NOMO-1 (cell line): ENCODE data around the gene NXN.
"Not testable (repeated sequence)": the region's sequence is repeated elsewhere in the genome, so short reads cannot be mapped to it uniquely, and the experiment has no call there.

Experiments
- DNase-seq, 2 experiments: peaks; one replicate each; lab custom pipeline; 2025; ENCODE audit not compliant: unreplicated experiment in 2 of 2; lab: John Stamatoyannopoulos, UW

The NXN gene

GRCh38 chr17:957856-958421 lies 21.6 kb downstream of the NXN start:
- DNase-seq, result no peak

DNA sequence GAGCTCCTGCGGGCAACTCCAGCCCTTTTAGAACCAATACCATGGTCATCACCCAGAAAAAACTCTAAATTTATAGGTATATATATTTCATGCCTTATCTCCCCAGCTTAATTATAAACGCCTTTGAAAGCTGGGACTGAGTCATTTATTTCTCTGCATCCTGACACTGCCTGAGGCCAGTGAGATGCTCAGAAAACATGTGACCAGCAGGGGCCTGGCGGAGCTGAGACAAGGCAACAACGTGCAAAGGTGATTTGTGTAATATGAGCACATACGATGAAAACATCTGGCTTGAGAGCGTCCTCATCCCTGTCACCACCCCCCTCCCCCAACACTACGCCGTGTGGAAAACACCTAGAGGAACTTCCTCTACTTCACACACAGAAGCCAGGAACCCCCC lies 22.7 kb downstream of the NXN start:
- no peak for DNase-seq

- no peak for DNase-seq
These were observed 25.0 kb downstream of the NXN start for GRCh38 chr17:954431-955164.

- DNase-seq, result no peak
These were observed 25.8 kb downstream of the NXN start for GRCh38 chr17:953767-954166.

DNA sequence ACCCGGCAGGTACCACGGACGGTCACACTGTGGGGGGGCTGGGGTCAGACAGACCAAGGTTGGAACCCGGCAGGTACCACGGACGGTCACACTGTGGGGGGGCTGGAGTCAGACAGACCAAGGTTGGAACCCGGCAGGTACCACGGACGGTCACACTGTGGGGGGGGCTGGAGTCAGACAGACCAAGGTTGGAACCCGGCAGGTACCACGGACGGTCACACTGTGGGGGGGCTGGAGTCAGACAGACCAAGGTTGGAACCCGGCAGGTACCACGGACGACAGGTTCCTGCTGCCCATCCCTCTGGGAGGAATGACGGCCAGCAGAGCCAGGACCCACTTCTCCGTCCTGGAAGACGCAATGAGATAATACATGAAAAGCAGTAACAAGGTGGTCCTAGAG lies 27.0 kb downstream of the NXN start:
- DNase-seq, result not testable (repeated sequence)

DNA sequence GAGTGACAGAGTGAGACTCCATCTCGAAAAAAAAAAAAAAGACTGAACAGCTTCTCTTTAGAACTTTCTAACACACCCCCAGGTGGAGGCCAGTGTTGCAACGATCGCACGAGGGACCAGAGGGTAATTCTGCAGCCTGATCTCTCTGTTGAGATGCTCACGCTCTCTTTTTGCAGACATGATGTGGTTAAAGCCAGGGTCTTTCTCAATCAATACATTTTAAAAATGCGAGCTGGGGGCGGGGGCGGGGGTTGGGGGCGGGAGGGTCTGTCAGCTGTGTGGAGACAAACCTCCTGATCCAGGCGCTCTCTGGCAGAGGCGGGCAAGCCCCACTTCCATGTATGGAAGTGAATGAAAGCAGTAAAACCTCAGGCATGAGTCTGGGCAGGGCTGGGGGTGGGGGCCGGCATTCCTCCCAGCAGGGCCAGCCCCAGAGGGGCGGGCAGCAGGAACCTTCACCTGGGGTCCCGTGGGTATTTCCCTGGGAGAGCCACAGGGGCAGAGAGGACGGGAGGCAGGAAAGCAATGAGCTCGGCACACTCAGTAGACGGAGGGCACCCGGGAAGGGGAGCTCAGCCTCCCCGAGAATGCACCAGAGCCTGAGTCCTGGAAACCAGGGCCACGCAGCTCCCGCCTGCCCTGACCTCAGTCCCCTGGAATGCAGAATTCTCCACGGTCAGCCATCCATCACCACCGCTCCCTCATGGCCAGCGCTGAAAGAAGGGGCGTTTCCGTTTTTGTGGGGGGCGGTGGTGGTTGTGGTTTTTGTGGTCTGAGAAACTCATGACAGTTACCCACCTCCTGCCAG lies 28.0 kb downstream of the NXN start:
- DNase-seq, result peak; percentile 9 to 62

DNA sequence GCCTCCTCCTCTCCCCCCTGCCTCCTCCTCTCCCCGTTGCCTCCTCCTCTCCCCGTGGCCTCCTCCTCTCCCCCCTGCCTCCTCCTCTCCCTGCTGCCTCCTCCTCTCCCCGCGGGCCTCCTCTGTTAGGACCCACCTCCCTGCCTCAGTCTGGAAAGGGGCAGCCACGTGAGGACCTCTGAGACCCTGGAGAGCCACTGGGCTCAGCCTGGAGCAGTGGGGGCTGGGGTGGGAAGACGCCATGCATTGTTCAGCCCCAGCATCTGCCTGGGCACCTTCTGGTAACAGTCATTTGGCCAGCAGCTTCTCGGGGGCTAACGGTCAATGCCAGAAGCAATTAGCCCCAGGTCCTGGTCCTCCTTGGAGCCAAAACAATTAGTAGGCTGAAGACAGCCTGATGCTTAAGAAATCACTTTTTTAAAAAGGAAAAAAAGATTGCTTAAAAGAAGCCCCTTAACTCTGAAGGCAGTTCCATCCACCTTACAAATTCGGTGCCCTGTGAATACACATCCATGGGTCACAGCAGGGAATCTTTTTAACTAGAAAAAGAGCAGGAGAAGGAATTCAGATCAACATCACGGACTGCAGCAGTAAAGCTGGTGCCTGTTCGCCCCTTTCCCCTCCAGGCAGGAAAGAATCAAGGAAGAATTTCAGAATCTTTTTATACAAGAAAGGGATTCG lies 29.8 kb downstream of the NXN start:
- DNase-seq, result no peak

DNA sequence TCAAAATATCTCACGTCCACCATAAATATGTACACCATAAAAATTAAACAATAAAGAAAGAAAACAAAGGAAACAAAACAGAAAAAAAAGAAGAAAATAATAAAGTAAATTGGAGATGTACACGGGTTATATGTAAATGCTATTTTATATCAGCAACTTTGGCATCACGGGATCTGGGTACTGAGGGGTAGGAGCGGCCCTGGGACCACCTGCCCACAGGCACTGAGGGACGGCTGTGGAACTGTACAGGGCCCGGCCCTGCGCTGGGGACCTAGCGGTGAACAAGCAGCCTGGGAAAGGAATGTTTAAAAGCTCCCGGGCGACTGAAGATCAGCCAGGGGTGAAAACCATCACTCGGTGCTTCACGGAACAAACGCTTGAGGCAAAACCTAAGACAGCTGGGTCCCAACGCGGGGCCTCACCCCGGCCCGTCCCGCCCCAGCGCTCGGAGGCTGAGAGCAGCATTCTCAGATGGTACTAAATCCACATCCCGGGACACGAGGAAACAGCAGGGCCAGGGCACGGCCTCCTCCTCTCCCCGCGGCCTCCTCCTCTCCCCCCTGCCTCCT lies 31.2 kb downstream of the NXN start:
- DNase-seq, result no peak

DNA sequence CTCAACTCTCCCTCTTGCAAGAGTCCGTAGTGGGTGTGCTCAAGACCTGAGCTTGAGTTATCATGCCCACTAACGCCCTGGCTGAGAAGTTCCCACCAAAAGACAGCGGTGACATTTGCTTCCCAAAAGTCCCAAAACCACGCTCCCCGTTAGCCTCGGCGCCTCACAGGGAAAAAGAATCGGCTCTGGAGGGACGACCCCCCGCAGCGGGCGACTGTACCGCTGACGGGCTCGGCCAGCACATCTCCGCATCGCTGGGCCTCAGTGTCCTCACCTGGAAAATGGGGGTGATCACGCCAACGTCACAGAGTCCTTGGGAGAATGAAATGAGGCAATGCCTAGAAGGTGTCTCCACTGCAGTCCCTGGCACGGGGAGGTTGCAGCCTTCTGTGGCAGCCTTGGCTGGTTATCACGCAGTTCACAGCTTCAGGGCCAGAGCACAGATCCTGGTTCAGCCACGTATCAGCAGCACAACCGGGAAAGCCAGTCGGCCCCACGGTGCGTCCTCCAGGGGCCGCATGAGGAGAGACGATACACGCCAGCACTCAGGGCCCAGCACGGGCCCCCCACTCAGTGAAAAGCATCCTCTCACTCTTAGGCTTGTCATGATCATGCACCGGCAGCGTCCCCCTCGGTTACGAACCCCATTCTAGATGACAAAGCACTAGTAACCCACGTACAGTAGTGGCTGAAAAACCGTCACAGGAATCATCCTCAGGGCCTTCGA lies 32.9 kb downstream of the NXN start:
- no peak for DNase-seq

GRCh38 chr17:945672-946071 lies 33.9 kb downstream of the NXN start:
- no peak for DNase-seq

GRCh38 chr17:944266-944826 lies 35.2 kb downstream of the NXN start:
- peak; percentile 41 to 46 for DNase-seq

GRCh38 chr17:935485-935884 lies 44.1 kb downstream of the NXN start:
- no peak for DNase-seq

DNA sequence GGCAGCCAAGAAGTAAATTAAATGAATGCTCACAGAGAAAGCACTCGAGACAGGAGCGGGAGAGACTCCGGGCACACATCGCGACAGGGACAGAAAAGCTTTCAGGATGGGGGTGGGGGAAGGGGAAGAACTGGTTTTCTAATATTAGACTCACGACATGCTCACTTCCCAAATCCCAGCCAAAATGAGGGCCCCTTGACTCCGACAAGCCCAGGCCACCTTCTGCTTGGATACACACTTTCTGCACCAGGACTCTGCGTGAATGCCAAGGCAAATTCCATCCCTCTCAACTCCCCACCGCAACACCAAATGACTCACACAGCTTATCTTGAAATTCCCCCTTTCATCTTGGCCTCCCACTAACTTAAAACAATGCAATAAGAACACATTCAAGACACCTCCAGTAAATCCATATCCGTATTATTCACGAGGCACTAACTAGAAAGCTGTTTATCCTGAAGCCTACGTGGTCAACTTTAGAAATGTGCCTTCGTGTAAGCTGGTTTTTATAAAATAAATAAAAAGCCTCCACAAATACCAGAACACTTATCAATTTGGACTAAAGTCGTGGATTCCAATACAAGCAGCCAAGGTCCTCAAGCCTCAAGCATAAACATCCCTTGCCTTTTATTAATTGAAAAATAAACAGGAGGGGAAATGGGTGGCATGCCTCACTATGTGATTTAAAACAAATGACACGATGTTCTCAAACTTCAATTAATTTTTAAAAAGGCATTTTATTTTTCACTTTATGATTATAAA lies 46.1 kb downstream of the NXN start:
- no peak for DNase-seq

GRCh38 chr17:930258-930657 lies 49.3 kb downstream of the NXN start:
- no peak for DNase-seq

DNA sequence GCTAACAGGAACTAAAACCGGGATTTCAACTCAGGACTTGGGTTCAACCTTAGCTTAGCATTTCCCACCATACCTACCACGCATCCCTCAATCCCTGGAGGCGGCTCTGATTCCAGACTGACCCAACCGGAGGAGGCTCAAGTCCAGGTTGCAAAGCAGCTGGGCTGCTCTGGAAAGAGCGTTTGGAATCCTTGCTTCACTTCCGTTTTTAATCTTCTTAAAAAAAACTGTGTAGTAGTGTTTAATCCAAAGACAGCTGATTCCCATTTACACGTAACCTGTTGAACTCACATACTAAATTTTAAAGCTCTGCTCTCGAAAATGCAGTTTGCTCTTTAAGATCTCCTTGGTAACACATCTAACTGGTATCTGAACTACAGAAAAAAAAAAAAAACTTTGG lies 50.0 kb downstream of the NXN start:
- DNase-seq, result no peak

GRCh38 chr17:927611-928461 lies 51.7 kb downstream of the NXN start:
- no peak for DNase-seq

- no peak for DNase-seq
These were observed 53.8 kb downstream of the NXN start for GRCh38 chr17:925817-926216.

DNA sequence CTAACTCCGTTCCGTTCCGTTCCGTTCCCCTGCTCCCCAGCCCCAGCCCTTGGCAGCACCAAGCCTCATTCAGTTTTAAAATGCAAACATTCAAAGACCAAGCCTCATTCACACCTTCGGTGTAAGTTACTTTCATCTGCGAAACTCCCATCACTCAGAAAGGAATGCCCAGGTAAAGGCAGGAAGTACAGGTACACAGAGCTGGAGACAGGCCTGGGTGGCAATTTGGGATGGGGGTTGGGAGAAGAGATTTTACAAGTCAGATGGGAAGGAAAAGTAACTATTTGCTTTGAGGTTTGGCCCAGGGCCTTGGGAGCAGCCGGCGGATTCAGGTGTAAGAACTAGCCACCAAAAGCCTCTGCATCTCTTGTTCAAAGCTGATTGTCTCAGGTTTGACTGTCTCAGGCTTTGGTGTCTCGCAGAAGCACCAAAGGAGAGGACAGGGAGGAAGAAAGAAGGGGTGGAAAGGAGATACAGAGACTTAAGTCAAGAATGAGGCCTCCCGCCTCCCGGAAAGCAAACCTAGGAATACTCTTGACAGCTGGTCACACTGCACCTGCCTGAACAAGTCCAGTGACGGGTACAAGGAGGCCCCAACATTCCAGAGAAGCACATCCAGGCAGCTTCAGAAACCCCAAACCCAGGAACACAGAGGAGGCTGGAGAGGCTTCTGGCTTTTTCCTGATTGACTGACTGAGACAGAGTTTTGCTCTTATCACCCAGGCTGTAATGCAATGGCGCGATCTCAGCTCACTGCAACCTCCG lies 54.7 kb downstream of the NXN start:
- no peak for DNase-seq
